ENCODE results near the gene DDX59. TPM values are rescaled to one million over a fixed set of nuclear protein-coding genes. Genes with fewer than 3 reads are reported as not detected.

DDX59 gene
- polyA plus RNA-seq, 1 donor (not counting 4 experiments of a cell fraction or from before 2014, with no cell fraction given), result 14.4 TPM

DNA sequence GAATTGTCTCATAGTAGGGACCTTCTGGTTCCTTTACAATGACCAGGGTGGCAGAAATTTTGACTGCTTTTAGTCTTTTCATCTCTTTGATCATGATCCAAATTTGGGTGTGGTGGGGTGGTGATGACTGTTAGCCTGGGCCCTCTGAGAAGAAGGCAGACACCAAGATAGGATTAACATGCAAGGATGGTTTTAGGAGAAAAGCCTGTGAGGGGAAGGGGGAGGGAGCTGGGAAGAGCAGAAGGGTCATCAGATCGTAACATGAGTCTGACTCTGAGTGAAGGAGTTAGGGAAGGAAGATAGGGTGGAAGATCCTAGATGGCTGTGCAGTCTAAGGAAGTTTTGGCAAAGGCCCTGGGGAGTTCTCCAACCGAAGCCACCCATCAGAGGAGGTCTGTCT lies 40.5 kb upstream of the DDX59 start:
- Histone ChIP-seq H3K4me3 (ENCODE audit: control insufficient read depth in 2 of 3, extremely low read depth in 1 of 3, insufficient read depth in 2 of 3, low read depth in 1 of 3, low read length in 3 of 3) (no peak overlapping the region), H3K27me3 (ENCODE audit: control insufficient read depth, extremely low read depth, insufficient read depth, low read length) (no peaks in the 10 kb centered on the region), H3K9me3 (ENCODE audit: control insufficient read depth, low read depth, low read length) (no peaks in the 10 kb centered on the region), H3K4me2 (ENCODE audit: control insufficient read depth, extremely low read depth, insufficient read depth, low read depth, low read length) (no peak overlapping the region), H3K27ac (ENCODE audit: control insufficient read depth, insufficient read depth, low read length) (no peak overlapping the region), H3K9me1 (ENCODE audit: control insufficient read depth, extremely low read depth, insufficient read depth, low read length) (no peaks in the 10 kb centered on the region), H3K79me2 (ENCODE audit: control insufficient read depth, insufficient read depth, low read length) (no peaks in the 10 kb centered on the region), H3K9ac (ENCODE audit: control insufficient read depth, extremely low read depth, insufficient read depth, low read length) (no peak overlapping the region), H4K20me1 (ENCODE audit: control insufficient read depth, extremely low read depth, insufficient read depth, low read length) (no peaks in the 10 kb centered on the region), H3K36me3 (ENCODE audit: control insufficient read depth in 2 of 2, extremely low read depth in 1 of 2, insufficient read depth in 2 of 2, low read length in 2 of 2) (no peaks in the 10 kb centered on the region), H3K4me1 (ENCODE audit: control insufficient read depth, extremely low read depth, insufficient read depth, low read length) (no peaks in the 10 kb centered on the region), H2AFZ (ENCODE audit: control insufficient read depth, low read length) (no peak overlapping the region)
- FAIRE-seq, result no peak
- dilution Hi-C loops (cut with MboI; ENCODE audit: extremely low pct_ligation_motif_present, low sequenced_read_pairs), result no loop called here
- no peak for DNase-seq (ENCODE audit: low read depth, low spot score)
- TF ChIP-seq, protein P1, sequence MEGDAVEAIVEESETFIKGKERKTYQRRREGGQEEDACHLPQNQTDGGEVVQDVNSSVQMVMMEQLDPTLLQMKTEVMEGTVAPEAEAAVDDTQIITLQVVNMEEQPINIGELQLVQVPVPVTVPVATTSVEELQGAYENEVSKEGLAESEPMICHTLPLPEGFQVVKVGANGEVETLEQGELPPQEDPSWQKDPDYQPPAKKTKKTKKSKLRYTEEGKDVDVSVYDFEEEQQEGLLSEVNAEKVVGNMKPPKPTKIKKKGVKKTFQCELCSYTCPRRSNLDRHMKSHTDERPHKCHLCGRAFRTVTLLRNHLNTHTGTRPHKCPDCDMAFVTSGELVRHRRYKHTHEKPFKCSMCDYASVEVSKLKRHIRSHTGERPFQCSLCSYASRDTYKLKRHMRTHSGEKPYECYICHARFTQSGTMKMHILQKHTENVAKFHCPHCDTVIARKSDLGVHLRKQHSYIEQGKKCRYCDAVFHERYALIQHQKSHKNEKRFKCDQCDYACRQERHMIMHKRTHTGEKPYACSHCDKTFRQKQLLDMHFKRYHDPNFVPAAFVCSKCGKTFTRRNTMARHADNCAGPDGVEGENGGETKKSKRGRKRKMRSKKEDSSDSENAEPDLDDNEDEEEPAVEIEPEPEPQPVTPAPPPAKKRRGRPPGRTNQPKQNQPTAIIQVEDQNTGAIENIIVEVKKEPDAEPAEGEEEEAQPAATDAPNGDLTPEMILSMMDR (optimal IDR thresholded peaks at IDR 0.05 in 1 of 3, IDR thresholded peaks at IDR 0.05 in 1 of 3, conservative IDR thresholded peaks at IDR 0.05 in 1 of 3; ENCODE audit: extremely low read depth in 1 of 3, insufficient read depth in 2 of 3, low read length in 3 of 3), result no peak
- no peak for TF ChIP-seq EZH2 (IDR thresholded peaks at IDR 0.05; ENCODE audit: low read length)

GRCh38 chr1:200708769-200709168 lies 39.1 kb upstream of the DDX59 start:
- dilution Hi-C loops (cut with MboI; ENCODE audit: extremely low pct_ligation_motif_present, low sequenced_read_pairs), result no loop called here
- DNase-seq (ENCODE audit: low read depth, low spot score) (peak; percentile 30), FAIRE-seq (peak; percentile 58)
- Histone ChIP-seq H3K4me3 (ENCODE audit: control insufficient read depth in 2 of 3, extremely low read depth in 1 of 3, insufficient read depth in 2 of 3, low read depth in 1 of 3, low read length in 3 of 3) (no peak overlapping the region), H3K9me1 (ENCODE audit: control insufficient read depth, extremely low read depth, insufficient read depth, low read length) (no peaks in the 10 kb centered on the region), H3K27ac (ENCODE audit: control insufficient read depth, insufficient read depth, low read length) (no peak overlapping the region), H3K79me2 (ENCODE audit: control insufficient read depth, insufficient read depth, low read length) (no peaks in the 10 kb centered on the region), H4K20me1 (ENCODE audit: control insufficient read depth, extremely low read depth, insufficient read depth, low read length) (no peaks in the 10 kb centered on the region), H3K9ac (ENCODE audit: control insufficient read depth, extremely low read depth, insufficient read depth, low read length) (no peak overlapping the region), H3K36me3 (ENCODE audit: control insufficient read depth in 2 of 2, extremely low read depth in 1 of 2, insufficient read depth in 2 of 2, low read length in 2 of 2) (no peaks in the 10 kb centered on the region), H3K27me3 (ENCODE audit: control insufficient read depth, extremely low read depth, insufficient read depth, low read length) (no peaks in the 10 kb centered on the region), H3K4me1 (ENCODE audit: control insufficient read depth, extremely low read depth, insufficient read depth, low read length) (no peaks in the 10 kb centered on the region), H2AFZ (ENCODE audit: control insufficient read depth, low read length) (no peak overlapping the region), H3K4me2 (ENCODE audit: control insufficient read depth, extremely low read depth, insufficient read depth, low read depth, low read length) (no peak overlapping the region), H3K9me3 (ENCODE audit: control insufficient read depth, low read depth, low read length) (no peaks in the 10 kb centered on the region)
- TF ChIP-seq, protein P1 (optimal IDR thresholded peaks at IDR 0.05 in 1 of 3, IDR thresholded peaks at IDR 0.05 in 1 of 3, conservative IDR thresholded peaks at IDR 0.05 in 1 of 3; ENCODE audit: extremely low read depth in 1 of 3, insufficient read depth in 2 of 3, low read length in 3 of 3), result no peak
- TF ChIP-seq EZH2 (IDR thresholded peaks at IDR 0.05; ENCODE audit: low read length), result no peak

All from keratinocyte (primary cell).